Immature natural killer cell (primary cell): ENCODE results near the gene SEMA7A. TPM values are rescaled to one million over a fixed set of nuclear protein-coding genes. Genes with fewer than 3 reads are reported as not detected.
"Not testable (repeated sequence)": the region's sequence is repeated elsewhere in the genome, so short reads cannot be mapped to it uniquely, and the experiment has no call there.

ENCODE experiments used
- DNase-seq, 3 donors: peaks; one replicate each; pipeline ENCODE4 v3.0.0; 2022; ENCODE audit warnings: mixed read lengths in 1 of 3
- H3K27ac Mint-ChIP-seq, 6 donors: one replicate each; pipeline ENCODE4 v1.8.0; 2020; ENCODE audit warnings: mixed read lengths in 6 of 6, mild to moderate bottlenecking in 5 of 6, inconsistent platforms in 4 of 6, moderate library complexity in 3 of 6
- H3K27me3 Mint-ChIP-seq, 3 donors: one replicate each; pipeline ENCODE4 v1.8.0; 2020 to 2021; ENCODE audit warnings: low read depth in 3 of 3, mild to moderate bottlenecking in 3 of 3, mixed read lengths in 3 of 3, moderate library complexity in 3 of 3, inconsistent platforms in 1 of 3
- H3K36me3 Mint-ChIP-seq, 3 donors: one replicate each; pipeline ENCODE4 v1.8.0; 2020; ENCODE audit warnings: mixed read lengths in 3 of 3, inconsistent platforms in 2 of 3, mild to moderate bottlenecking in 2 of 3
- H3K4me1 Mint-ChIP-seq, 2 donors: one replicate each; pipeline ENCODE4 v1.8.0; 2020; ENCODE audit warnings: inconsistent platforms in 2 of 2, mild to moderate bottlenecking in 2 of 2, mixed read lengths in 2 of 2, moderate library complexity in 1 of 2
- H3K4me3 Mint-ChIP-seq, 5 donors: one replicate each; pipeline ENCODE4 v1.8.0; 2020; ENCODE audit warnings: mild to moderate bottlenecking in 5 of 5, mixed read lengths in 5 of 5, inconsistent platforms in 3 of 5, moderate library complexity in 3 of 5
- H3K9me3 Mint-ChIP-seq, 6 donors: one replicate each; pipeline ENCODE4 v1.8.0; 2020; ENCODE audit warnings: mild to moderate bottlenecking in 6 of 6, mixed read lengths in 6 of 6, inconsistent platforms in 4 of 6, moderate library complexity in 3 of 6
- polyA plus RNA-seq, 3 donors: library from polyadenylated mRNA; unstranded; fragments of 300-500 nt; fragmentation: Illumina TruSeq; gene quantifications; one replicate each; pipeline ENCODE4 v1.2.3, GENCODE V29; 2021

Gene SEMA7A
- polyA plus RNA-seq, 3 donors from 2014 or later: 0.90 to 3.7 TPM; not detected in 1

DNA sequence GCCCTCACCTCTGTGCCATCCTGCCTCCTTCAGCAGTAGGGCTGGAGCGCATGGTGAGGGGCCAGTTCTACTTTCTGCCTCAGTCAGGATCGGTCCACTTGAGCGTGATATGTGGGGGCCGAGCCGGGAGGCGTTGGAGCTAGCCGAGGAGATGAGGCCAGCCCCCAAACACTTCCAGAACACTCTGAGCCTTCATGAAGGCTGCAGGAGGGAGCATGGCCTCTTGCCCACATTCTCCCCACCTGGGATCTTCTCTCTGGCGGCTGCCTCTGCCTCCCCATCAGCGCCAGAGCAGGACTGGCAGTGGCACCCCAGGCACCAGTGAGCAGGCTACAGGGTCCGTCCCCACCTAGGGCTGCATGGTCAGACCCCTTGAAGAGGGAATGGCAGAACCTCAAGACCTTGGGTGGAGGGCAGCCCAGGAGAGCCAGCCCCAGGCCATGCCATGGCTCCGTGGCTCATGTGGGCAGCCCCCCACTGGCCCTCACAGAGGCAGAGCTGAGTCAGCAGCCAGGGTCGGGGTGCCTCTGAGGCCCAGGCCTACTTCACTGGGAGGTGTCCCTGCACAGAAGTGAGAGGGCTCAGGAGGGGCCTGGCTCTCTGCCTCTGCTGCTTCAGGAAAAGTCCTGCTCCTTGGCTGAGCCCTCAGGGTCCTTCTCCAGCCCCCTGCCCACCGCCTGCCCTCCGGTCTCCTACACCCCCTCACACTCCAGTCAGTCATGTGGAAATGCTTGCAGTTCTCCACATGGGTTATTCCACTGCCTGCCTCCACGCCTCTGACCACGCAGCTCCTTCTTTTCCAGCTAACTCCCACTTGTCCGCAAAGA lies 38.2 kb downstream of the SEMA7A start:
- no peak overlapping the region for H3K4me3 Mint-ChIP-seq
- no peaks in the 10 kb centered on the region for H3K9me3 Mint-ChIP-seq
- H3K36me3 Mint-ChIP-seq: no peaks in the 10 kb centered on the region
- H3K27ac Mint-ChIP-seq: peak overlapping the region in 2 of 6 donors; percentile 49
- DNase-seq: no peak
- peaks cover 22 to 29% of the 10 kb centered on the region in 2 donors for H3K4me1 Mint-ChIP-seq
- peaks cover 2 to 5% (median 4%) of the 10 kb centered on the region in 3 donors for H3K27me3 Mint-ChIP-seq

DNA sequence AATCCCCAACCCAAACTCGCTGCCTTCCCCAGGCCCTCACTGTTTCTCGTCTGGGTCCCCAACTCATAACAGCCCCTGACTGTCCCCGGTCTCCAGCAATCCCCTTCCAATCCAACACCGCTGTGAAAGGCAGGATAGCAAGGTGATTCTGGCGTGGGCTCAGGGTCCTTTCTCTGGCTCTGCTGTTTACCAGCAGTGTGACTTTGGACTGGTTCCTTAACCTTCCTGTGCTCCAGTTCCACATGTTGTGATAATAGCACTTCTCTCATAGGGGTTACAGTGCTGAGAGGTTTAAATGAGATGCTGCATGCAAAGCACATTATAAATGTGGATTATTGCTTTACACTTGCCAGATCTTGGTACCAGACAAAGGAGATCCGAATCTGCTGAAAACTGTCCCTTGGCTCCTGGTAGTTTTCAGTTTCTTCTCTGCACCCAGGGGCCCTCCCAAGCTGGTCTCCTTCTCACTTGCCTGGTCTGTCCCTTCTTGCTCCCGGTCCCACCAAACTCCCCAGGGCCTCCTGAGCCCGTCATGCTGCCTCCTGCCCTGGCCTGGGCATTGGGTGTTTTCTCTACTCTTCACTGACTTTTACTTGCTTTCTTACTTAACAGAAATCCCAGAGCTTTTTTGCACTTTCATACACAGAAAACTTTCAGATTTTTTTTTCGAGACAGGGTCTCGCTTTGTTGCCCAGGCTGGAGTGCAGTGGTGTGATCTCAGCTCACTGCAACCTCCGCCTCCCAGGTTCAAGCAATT lies 39.5 kb downstream of the SEMA7A start:
- Mint-ChIP-seq H3K36me3 (no peaks in the 10 kb centered on the region), H3K4me1 (peaks cover 13 to 17% of the 10 kb centered on the region in 2 donors), H3K27ac (peak overlapping the region in 2 of 6 donors; percentile 20 to 71), H3K27me3 (peaks cover 0 to 5% (median 4%) of the 10 kb centered on the region in 3 donors), H3K4me3 (no peak overlapping the region), H3K9me3 (no peaks in the 10 kb centered on the region)
- no peak for DNase-seq

DNA sequence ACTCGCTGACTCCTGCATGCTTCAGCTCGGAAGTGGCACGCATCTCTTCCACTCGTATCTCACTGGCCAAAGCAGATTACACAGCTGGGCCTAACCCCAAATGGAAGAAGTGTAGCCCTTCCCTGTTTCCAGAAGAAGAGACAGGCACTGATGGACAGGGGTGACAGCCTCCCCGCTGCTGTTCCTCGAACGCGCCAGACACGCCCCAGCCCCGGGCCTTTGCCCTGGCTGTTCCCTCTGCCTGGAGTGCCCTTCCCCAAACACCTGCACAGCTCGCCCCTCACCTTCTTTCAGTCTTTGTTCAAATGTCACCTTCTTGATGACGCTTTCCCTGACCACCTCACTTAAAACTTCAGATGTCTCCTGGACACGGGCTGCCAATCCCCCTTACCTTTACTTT lies 40.3 kb downstream of the SEMA7A start:
- H3K4me3 Mint-ChIP-seq: no peak overlapping the region

DNA sequence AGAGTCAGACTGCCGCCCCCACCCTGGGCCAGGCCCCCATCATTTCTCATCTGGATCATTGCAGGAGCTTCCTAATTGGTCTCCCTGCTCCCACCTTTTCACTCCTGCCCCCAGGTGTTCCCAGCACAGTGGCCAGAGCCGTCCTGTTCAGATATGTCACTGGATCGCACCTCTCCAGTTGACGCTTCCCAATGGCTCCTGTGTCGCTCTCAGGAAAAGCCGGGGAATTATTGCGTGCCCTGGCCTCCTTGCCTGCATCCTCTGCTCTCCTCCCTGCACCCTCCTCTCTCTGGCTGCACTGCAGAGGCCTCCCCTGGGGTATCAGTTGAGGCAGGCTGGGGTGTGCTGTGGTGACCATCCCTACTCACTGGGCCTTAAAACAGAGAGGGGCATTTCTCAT lies 40.9 kb downstream of the SEMA7A start:
- H3K27ac Mint-ChIP-seq: no peak overlapping the region
- no peaks in the 10 kb centered on the region for H3K9me3 Mint-ChIP-seq
- peaks cover 3% of the 10 kb centered on the region in 2 donors for H3K4me1 Mint-ChIP-seq
- H3K27me3 Mint-ChIP-seq: peaks cover 0 to 4% (median 3%) of the 10 kb centered on the region in 3 donors
- H3K36me3 Mint-ChIP-seq: no peaks in the 10 kb centered on the region
- no peak for DNase-seq
- no peak overlapping the region for H3K4me3 Mint-ChIP-seq

More for the DNA sequence above, 40.3 kb downstream of the SEMA7A start:
- Mint-ChIP-seq H3K27me3 (peaks cover 0 to 5% (median 4%) of the 10 kb centered on the region in 3 donors), H3K9me3 (no peaks in the 10 kb centered on the region), H3K4me1 (peaks cover 7 to 8% of the 10 kb centered on the region in 2 donors), H3K27ac (peak overlapping the region in 3 of 6 donors; percentile 20 to 79 (median 59)), H3K36me3 (no peaks in the 10 kb centered on the region)
- DNase-seq: no peak

DNA sequence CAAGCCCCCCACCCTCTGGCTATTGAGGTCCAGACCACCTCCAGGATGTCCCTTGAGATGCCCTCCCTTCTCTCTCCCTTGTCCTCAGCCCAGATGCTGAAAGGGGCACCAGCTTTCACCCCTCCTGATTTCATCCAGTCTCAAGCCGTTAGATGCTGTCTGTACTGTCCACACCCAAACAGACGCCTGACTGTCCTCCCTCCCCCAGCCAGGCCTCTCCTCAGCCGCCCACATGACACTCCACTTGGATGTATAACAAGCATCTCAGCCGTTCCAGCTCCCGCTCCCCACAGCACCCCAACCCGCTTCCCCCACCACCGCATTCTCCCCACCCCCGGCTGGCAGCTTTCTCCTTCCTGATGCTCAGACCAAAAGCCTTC lies 41.3 kb downstream of the SEMA7A start:
- no peak for DNase-seq
- Mint-ChIP-seq H3K4me3 (no peak overlapping the region), H3K4me1 (peaks cover 0 to 3% of the 10 kb centered on the region in 2 donors), H3K36me3 (no peaks in the 10 kb centered on the region), H3K9me3 (no peaks in the 10 kb centered on the region), H3K27me3 (peaks cover 0 to 4% (median 3%) of the 10 kb centered on the region in 3 donors), H3K27ac (peak overlapping the region in 2 of 6 donors; percentile 37 to 50)

DNA sequence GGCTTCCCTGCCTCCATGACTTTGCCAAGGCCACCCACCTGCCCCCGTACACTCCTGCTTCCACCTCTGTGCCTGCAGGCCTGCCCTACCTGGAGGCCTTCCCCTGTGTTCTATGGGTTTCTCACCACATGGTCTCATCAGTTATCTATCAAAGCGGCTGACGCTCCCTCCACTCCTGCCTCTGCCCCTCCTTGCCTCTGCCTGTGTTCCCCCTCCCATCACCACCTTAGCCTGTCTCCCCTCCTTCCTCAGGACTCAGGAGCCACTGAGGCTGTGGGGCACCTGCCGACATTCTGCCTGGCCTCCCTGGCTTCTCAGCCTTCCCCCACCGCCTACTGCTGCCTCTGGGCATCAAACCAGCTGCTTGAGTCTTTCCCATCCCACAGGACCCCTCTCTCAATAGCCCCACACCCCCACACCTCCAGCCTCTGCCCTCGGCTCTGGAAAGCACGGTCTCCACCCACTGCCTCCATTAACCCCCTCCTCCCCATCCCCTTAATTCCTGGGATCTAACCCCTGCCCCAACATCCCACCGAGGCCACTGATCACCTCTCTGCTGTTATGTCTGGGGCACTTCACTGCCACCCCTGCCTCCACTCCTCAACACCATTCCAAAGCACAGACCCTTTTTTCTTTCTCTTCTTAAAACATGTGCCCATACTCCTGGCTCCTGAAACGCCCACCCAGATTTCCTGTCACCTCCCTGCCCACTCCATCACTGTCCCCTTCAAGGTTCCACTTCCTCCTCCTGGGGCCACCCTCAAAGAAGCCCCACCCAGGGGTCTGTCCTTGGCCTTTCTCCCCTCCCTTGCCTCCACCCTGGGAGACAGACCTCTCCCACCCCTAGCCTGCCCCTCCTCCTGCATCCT lies 41.9 kb downstream of the SEMA7A start:
- Mint-ChIP-seq H3K9me3 (no peaks in the 10 kb centered on the region), H3K4me3 (no peak overlapping the region), H3K36me3 (no peaks in the 10 kb centered on the region), H3K27ac (peak overlapping the region in 2 of 6 donors; percentile 6 to 36), H3K27me3 (peaks cover 0 to 4% (median 3%) of the 10 kb centered on the region in 3 donors), H3K4me1 (peaks cover 0 to 3% of the 10 kb centered on the region in 2 donors)
- DNase-seq: no peak

DNA sequence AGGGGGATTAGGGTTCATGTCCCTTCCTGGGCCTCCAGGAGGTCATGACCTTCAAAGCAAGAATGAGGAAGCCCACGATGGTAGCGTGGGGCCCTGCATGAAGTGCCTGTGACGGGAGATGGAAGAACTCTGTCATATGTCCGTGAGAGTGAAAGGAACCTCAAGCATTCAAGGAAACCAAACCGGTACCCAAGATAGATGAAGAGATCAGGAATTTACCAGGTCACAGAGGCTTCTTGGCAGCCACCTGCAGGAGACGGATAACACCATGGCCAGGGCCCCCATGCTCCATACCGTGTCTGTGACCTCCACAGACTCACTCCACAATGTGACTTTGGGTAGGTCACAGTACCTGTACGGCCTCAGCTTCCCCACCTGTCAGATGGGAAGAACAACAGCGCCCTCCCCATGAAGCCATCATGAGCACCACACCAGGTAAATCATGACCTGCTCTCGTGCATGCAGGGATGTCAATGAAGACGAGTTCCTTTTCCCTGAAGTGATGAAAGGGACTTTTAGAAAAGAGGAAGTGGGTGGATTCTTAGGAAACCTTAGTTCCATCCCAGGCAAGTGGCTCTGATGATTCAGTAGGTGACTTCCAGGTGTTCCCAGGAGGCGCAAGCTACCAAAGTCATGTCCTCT lies 43.0 kb downstream of the SEMA7A start:
- Mint-ChIP-seq H3K9me3 (no peaks in the 10 kb centered on the region), H3K27me3 (peaks cover 2 to 3% (median 2%) of the 10 kb centered on the region in 3 donors), H3K36me3 (no peaks in the 10 kb centered on the region), H3K4me1 (peaks cover 0 to 2% of the 10 kb centered on the region in 2 donors), H3K27ac (no peak overlapping the region), H3K4me3 (no peak overlapping the region)
- DNase-seq: no peak

DNA sequence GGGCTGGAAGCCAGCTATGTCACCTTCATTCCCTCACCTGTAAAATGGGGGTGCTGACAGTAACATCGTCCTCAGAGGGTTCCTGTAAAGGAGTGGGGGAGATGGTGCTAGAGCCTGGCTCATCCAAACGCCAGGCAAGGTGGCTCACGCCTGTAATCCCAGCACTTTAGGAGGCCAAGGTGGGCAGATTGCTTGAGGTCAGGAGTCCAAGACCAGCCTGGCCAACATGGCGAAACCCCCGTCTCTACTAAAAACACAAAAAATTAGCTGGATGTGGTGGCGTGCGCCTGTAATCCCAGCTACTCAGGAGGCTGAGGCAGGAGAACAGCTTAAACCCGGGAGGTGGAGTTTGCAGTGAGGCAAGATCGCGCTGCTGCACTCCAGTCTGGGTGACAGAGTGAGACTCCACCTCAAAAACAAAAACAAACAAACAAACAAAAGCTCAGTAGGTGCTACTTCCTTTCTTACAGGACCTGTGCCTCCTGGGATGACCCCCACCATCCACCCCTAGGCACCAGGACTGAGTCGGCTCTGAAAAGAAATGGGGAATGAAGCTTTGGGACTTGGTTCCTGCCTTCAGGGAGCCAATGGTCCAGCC lies 43.6 kb downstream of the SEMA7A start:
- H3K27me3 Mint-ChIP-seq, DNase-seq, H3K27ac Mint-ChIP-seq, H3K4me3 Mint-ChIP-seq, H3K36me3 Mint-ChIP-seq, H3K9me3 Mint-ChIP-seq, H3K4me1 Mint-ChIP-seq: not testable (repeated sequence)

DNA sequence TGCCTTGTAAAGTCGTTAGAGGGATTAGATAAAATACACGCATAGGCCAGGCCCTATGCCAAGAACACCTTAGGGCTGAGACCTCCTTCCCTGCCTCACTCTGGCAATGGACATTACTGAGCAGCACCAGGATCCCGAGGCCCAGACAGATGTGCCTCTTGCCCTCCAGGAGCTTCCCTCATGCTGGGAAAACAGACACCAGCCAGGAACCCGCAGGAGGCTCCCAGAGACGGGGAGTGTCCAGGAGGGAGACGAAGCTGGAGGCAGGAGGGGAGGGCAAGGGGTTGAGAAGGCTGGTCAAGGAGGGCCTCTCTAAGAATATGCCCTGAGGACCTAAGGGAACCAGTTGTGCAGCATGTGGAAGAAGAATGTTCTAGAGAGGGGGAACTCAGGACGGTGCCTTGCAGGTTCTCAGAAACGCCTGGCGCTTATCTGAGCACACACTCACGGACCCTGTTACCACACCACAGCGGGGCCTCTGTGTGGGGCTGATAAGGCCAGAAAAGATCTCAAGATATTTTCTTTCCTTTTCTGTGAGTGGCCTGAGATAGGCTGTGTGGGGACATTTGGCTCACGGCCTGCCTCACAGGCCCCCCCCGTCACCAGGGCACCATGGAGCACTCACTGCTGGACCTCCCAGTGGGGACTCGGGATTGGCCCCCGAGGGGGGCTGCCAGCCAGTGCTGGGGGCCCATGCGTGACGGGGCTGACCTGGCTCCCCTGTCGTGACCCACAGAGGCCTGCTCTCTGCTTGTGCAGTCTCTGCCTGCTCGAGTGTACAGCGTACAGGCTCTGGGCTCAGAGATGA lies 44.3 kb downstream of the SEMA7A start:
- no peak overlapping the region for H3K4me3 Mint-ChIP-seq
- H3K36me3 Mint-ChIP-seq: no peaks in the 10 kb centered on the region
- H3K4me1 Mint-ChIP-seq: peaks cover 7 to 10% of the 10 kb centered on the region in 2 donors
- peaks cover 2 to 3% (median 2%) of the 10 kb centered on the region in 3 donors for H3K27me3 Mint-ChIP-seq
- no peak for DNase-seq
- H3K9me3 Mint-ChIP-seq: peaks cover 0 to 1% (median 0%) of the 10 kb centered on the region in 6 donors
- H3K27ac Mint-ChIP-seq: no peak overlapping the region

DNA sequence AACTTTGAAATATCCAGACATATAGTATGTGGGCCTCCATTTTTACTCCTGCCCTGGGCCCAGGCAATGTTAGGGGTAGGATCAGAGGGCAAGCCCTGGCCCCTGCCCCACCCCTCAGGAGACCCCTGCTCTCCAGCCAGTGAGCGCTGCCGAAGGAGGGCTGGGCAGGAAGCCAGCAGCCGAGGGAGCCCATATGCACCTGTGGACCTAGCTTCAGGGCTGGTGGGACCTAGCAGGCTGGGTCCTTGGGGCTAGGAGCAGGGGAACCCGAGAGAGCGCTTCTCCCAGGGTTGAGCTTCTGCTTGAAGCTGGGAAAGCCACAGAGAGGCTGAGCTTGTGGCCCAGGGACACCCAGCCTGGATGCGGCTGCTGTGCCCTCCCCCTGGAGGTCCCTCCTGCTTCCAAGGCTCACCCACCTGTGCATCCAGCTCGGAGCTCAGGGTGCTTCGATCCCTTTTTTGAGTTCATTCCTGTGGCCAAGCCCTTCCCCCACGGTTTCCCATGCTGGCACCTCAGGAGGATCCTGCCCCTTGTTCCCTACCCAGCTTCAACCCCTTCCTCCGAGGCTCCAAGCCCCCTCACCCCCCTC lies 45.3 kb downstream of the SEMA7A start:
- Mint-ChIP-seq H3K9me3 (peaks cover 0 to 1% (median 0%) of the 10 kb centered on the region in 6 donors), H3K36me3 (no peaks in the 10 kb centered on the region), H3K27me3 (peaks cover under 1 to 2% (median 2%) of the 10 kb centered on the region in 3 donors), H3K27ac (no peak overlapping the region), H3K4me1 (peaks cover 8 to 12% of the 10 kb centered on the region in 2 donors), H3K4me3 (no peak overlapping the region)
- DNase-seq: no peak

DNA sequence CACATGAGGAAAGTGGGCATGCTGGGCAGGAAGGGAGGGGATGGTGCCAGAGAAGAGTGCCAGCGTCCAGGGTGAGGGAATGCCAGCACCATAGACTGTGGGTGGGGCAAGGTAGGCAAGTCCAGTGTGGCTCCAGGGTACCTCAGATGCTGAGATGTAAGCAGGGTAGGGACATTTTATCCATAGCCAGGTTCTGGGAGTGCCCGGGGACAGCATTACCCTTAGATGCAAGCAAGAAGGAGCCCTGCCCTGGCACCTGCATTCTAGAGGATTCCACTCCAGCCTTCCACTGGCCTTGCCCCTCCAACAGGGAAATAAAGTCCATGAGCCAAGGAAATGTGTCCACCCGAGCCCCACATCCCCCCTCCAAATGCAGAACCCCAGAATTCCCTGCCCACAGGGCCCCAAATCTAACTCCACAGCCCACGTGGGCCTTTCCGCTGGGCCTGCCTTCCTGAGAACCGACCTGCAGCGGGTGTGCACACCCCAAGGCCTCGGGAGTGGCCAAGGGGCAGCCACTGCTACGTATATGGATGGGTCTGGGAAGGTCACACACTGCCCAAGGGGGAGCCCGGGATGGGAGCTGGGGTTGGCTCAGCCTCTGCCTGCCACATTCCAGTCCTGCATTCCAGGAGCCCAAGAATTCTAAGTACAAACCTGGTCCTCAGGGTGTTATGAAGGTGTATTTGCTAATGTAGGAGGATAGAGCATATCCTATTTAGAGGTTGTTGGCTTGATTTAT lies 46.0 kb downstream of the SEMA7A start:
- H3K4me3 Mint-ChIP-seq: no peak overlapping the region
- no peaks in the 10 kb centered on the region for H3K36me3 Mint-ChIP-seq
- H3K4me1 Mint-ChIP-seq: peaks cover 8 to 12% of the 10 kb centered on the region in 2 donors
- H3K27ac Mint-ChIP-seq: no peak overlapping the region
- no peak for DNase-seq
- peaks cover 0 to 1% (median 0%) of the 10 kb centered on the region in 6 donors for H3K9me3 Mint-ChIP-seq
- H3K27me3 Mint-ChIP-seq: peaks cover 0 to 2% (median 2%) of the 10 kb centered on the region in 3 donors
